Duodenal mucosa (tissue), 2 donors: Measurements from ENCODE around the gene CYP1A2.

ENCODE experiments used
- H3K27ac ChIP-seq: one replicate; pipeline ENCODE4 v1.7.0; 2013; ENCODE audit warnings: low read depth, low read length
- H3K27me3 ChIP-seq, 2 donors: one replicate each; pipeline ENCODE4 v1.7.0; 2013; ENCODE audit warnings: low read length in 2 of 2, control low read depth in 1 of 2; ENCODE audit not compliant: insufficient read depth in 2 of 2, control insufficient read depth in 1 of 2
- H3K36me3 ChIP-seq, 2 donors: one replicate each; pipeline ENCODE4 v1.7.0; 2013; ENCODE audit warnings: low read length in 2 of 2, control low read depth in 1 of 2; ENCODE audit not compliant: insufficient read depth in 2 of 2, control insufficient read depth in 1 of 2
- H3K4me1 ChIP-seq, 2 donors: one replicate each; pipeline ENCODE4 v1.7.0; 2013; ENCODE audit warnings: low read length in 2 of 2, control low read depth in 1 of 2; ENCODE audit not compliant: insufficient read depth in 2 of 2, control insufficient read depth in 1 of 2
- H3K4me3 ChIP-seq, 2 donors: one replicate each; pipeline ENCODE4 v1.7.0; 2013; ENCODE audit warnings: low read length in 2 of 2, low read depth in 1 of 2
- H3K9ac ChIP-seq, 2 donors: one replicate each; pipeline ENCODE4 v1.7.0; 2013; ENCODE audit warnings: low read length in 2 of 2, low read depth in 1 of 2
- H3K9me3 ChIP-seq, 2 donors: one replicate each; pipeline ENCODE4 v1.7.0; 2013; ENCODE audit warnings: low read length in 2 of 2, control low read depth in 1 of 2; ENCODE audit not compliant: control insufficient read depth in 1 of 2

CYP1A2 gene

DNA sequence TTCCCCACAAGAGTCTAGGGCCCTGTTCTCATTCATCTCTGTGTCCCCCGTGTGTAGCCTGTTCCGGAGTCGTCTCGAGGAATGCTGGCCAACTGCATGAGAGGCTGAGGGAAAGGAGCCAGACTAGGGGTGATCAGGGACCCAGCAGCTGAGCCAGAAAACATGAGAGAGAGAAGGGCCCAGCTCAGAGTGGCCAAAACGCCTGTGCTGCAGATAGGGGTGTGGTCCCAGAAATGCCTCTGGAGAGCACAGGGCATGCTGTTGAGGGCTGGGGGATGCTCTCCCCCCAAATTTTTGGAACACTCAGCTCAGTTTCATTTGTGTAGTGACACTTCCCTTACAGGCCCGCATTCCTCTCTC, 14.1 kb downstream of the CYP1A2 start:
- H3K9me3 ChIP-seq, result no peaks in the 10 kb centered on the region
- H3K4me3 ChIP-seq, result no peak overlapping the region
- H3K27ac ChIP-seq, result no peak overlapping the region
- H3K9ac ChIP-seq, result peak overlapping the region in 1 of 2 donors; percentile 18
- peaks cover 21 to 23% of the 10 kb centered on the region in 2 donors for H3K4me1 ChIP-seq
- no peaks in the 10 kb centered on the region for H3K36me3 ChIP-seq
- H3K27me3 ChIP-seq, result no peaks in the 10 kb centered on the region

DNA sequence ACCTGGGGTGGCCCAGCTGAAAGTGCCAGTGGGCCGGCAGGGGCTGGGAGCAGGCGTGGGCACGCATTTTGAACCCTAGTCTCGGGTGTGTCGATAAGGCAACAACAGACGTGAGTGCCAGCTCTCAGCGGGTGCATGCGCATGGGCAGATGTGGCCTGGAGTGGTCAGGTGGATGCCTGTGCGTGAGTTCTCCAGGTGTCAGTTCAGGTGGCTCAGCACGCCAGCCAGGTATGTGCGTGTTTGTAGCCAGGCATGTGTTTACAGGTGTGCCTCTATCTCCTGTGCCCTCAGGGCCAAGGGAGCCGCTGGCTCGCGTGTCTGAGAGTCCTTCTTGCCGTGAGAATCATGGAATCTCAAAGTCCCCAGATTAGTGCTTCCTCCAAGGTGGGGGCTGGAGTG, 14.8 kb downstream of the CYP1A2 start:
- H3K36me3 ChIP-seq, result no peaks in the 10 kb centered on the region
- no peaks in the 10 kb centered on the region for H3K9me3 ChIP-seq
- no peak overlapping the region for H3K4me3 ChIP-seq
- H3K4me1 ChIP-seq, result peaks cover 21 to 23% of the 10 kb centered on the region in 2 donors
- H3K27me3 ChIP-seq, result no peaks in the 10 kb centered on the region
- peak overlapping the region in 1 of 2 donors; percentile 18 for H3K9ac ChIP-seq
- no peak overlapping the region for H3K27ac ChIP-seq

GRCh38 chr15:74767167-74768098, 18.8 kb downstream of the CYP1A2 start:
- no peaks in the 10 kb centered on the region for H3K9me3 ChIP-seq
- H3K4me3 ChIP-seq, result no peak overlapping the region
- no peak overlapping the region for H3K9ac ChIP-seq
- no peak overlapping the region for H3K27ac ChIP-seq
- no peaks in the 10 kb centered on the region for H3K27me3 ChIP-seq
- H3K36me3 ChIP-seq, result no peaks in the 10 kb centered on the region
- H3K4me1 ChIP-seq, result peaks cover 19 to 21% of the 10 kb centered on the region in 2 donors

DNA sequence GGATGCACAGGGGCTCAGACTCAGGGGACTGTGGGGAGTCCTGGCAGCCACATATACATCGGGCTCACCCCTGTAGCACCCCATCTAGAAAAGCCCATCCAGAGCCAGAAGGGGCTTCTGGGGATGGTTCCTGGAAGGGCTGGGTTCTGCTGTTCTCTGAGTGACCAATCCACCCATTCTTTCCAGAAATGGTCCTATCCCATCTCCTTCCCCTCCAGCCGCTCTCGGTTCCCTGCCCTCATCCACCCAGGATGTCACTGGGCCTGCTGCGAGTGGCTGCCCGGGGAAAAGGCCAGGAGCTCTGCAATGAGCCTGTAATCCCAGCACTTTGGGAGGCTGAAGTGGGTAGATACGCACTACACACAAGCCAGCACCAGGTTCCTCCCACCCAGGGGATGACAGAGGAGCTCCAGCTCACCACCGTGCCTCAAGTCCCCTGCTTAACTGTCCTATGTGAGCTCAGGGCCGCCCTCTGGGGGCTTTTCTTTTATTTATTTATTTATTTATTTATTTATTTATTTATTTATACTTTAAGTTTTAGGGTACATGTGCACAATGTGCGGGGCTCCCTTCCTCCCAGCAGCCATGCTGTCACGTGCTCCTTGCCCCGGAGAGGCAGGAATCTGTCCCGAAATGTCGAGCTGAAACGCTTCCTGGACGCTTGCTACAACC, 19.6 kb downstream of the CYP1A2 start:
- Histone ChIP-seq H3K27ac (no peak overlapping the region), H3K36me3 (no peaks in the 10 kb centered on the region), H3K4me3 (no peak overlapping the region), H3K9ac (no peak overlapping the region), H3K27me3 (no peaks in the 10 kb centered on the region), H3K9me3 (no peaks in the 10 kb centered on the region), H3K4me1 (peaks cover 16 to 17% of the 10 kb centered on the region in 2 donors)

GRCh38 chr15:74768771-74769342, 20.2 kb downstream of the CYP1A2 start:
- H3K27me3 ChIP-seq, result no peaks in the 10 kb centered on the region
- no peaks in the 10 kb centered on the region for H3K36me3 ChIP-seq
- no peak overlapping the region for H3K9ac ChIP-seq
- no peak overlapping the region for H3K27ac ChIP-seq
- no peaks in the 10 kb centered on the region for H3K9me3 ChIP-seq
- H3K4me3 ChIP-seq, result no peak overlapping the region
- peaks cover 16 to 17% of the 10 kb centered on the region in 2 donors for H3K4me1 ChIP-seq

- Histone ChIP-seq H3K4me1 (peaks cover 22 to 24% of the 10 kb centered on the region in 2 donors), H3K9ac (no peak overlapping the region), H3K27me3 (no peaks in the 10 kb centered on the region), H3K4me3 (no peak overlapping the region), H3K27ac (no peak overlapping the region), H3K36me3 (no peaks in the 10 kb centered on the region), H3K9me3 (no peaks in the 10 kb centered on the region)
Observed at GRCh38 chr15:74769463-74770025, 20.9 kb downstream of the CYP1A2 start.

GRCh38 chr15:74770211-74770903, 21.7 kb downstream of the CYP1A2 start:
- Histone ChIP-seq H3K9me3 (no peaks in the 10 kb centered on the region), H3K36me3 (no peaks in the 10 kb centered on the region), H3K27ac (no peak overlapping the region), H3K4me3 (no peak overlapping the region), H3K27me3 (no peaks in the 10 kb centered on the region), H3K4me1 (peaks cover 30% of the 10 kb centered on the region in 2 donors), H3K9ac (no peak overlapping the region)

DNA sequence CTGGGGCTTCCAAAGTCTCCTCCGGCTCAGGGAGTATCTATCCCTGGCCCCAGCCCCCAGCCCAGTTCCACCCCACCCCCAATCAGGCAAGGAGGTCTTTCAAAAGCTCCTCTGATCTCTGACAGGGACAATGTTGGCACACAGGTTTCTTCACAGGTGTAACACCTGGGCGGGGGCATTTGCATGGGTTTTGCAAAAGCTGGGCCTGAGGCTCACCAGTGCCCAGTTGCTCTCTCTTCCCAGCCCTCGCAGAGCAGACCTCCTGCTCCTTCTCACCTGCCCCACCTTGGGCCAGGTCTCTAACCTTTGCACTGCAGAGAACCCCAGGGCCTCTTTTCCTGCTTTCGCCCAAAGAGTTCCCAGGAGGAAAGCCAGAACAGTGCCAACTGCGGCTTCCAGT, 24.7 kb downstream of the CYP1A2 start:
- no peaks in the 10 kb centered on the region for H3K36me3 ChIP-seq
- H3K27me3 ChIP-seq, result no peaks in the 10 kb centered on the region
- no peak overlapping the region for H3K4me3 ChIP-seq
- H3K9ac ChIP-seq, result peak overlapping the region; percentile 9 to 29
- no peaks in the 10 kb centered on the region for H3K9me3 ChIP-seq
- H3K4me1 ChIP-seq, result peaks cover 53 to 56% of the 10 kb centered on the region in 2 donors
- H3K27ac ChIP-seq, result no peak overlapping the region

DNA sequence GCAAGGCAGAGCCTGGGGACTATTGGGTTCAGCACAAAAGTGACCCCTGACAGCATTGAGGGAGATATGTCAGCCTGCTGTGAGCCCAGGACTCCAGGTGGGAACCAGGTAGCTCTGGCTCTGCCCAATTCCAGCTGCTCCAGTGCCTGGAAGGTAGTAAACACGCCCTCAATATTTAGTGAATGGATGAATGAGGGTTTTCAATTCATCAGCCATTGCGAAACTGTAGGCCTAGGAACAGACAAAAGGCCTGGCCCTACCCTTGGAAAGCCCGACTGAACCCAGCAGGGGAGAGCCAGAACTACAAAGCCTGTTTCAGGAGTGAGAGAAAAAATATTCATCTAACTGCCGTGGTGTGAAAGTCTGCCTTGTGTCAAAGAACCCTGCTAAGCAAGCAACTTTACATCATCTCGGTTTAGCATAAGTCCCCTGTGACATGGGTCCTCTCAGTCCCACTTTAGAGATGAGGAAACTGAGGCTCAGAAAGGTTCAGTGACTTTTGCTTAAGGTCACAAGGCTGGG, 25.1 kb downstream of the CYP1A2 start:
- Histone ChIP-seq H3K27ac (no peak overlapping the region), H3K9ac (peak overlapping the region; percentile 9 to 29), H3K4me1 (peaks cover 58 to 60% of the 10 kb centered on the region in 2 donors), H3K36me3 (no peaks in the 10 kb centered on the region), H3K9me3 (no peaks in the 10 kb centered on the region), H3K4me3 (no peak overlapping the region), H3K27me3 (no peaks in the 10 kb centered on the region)
